Suprapubic skin (tissue), 4 donors: ENCODE results near the gene PTPRN2. TPM values are rescaled to one million over a fixed set of nuclear protein-coding genes. Genes with fewer than 3 reads are reported as not detected.

Experiments used
- DNase-seq, 2 donors: peaks; one replicate each; pipeline ENCODE4 v3.0.0-alpha.2; 2019; ENCODE audit warnings: low spot score in 2 of 2
- H3K27ac ChIP-seq: fragments of 200-600 bp; sonication (generic); one replicate; pipeline ENCODE4 v1.5.1; 2019
- H3K27me3 ChIP-seq: fragments of 200-600 bp; sonication (generic); one replicate; pipeline ENCODE4 v1.5.1; 2019
- H3K36me3 ChIP-seq: fragments of 200-600 bp; sonication (generic); one replicate; pipeline ENCODE4 v1.5.1; 2019
- H3K4me1 ChIP-seq: fragments of 200-600 bp; sonication (generic); one replicate; pipeline ENCODE4 v1.5.1; 2019
- H3K4me3 ChIP-seq: fragments of 200-600 bp; sonication (generic); one replicate; pipeline ENCODE4 v1.5.1; 2019; ENCODE audit warnings: mild to moderate bottlenecking
- H3K9me3 ChIP-seq: fragments of 200-600 bp; sonication (generic); one replicate; pipeline ENCODE4 v1.5.1; 2019
- CTCF ChIP-seq, 2 donors: fragments of 200-600 bp in 1 of 2; fragments of 450-650 bp in 1 of 2; sonication (generic) in 1 of 2; IDR thresholded peaks; one replicate each; pipeline ENCODE4 v1.5.1; 2016 to 2019; ENCODE audit warnings: antibody characterized with exemption in 2 of 2, mild to moderate bottlenecking in 1 of 2, moderate library complexity in 1 of 2
- EP300 ChIP-seq: sonication (generic); formaldehyde crosslinking; IDR thresholded peaks from one replicate; pipeline ENCODE4 v1.6.1; 2017; ENCODE audit warnings: antibody characterized with exemption
- POLR2A ChIP-seq, 2 donors: fragments of 450-650 bp; IDR thresholded peaks; one replicate each; pipeline ENCODE4 v1.6.1; 2017; ENCODE audit warnings: antibody characterized with exemption in 2 of 2, mild to moderate bottlenecking in 2 of 2, moderate library complexity in 2 of 2
- POLR2AphosphoS5 ChIP-seq, 3 donors: sonication (generic); formaldehyde crosslinking; IDR thresholded peaks; one replicate each; pipeline ENCODE4 v1.6.1; 2017; ENCODE audit warnings: antibody characterized with exemption in 3 of 3
- WGBS: methylation state at CpG from one replicate; pipeline ENCODE4 v1.1.5; 2018; 5-methylcytosine and 5-hydroxymethylcytosine counted together
- total RNA-seq, 4 donors: library from RNA; depleted of rRNA; stranded (reverse); fragments of >200 nt; gene quantifications; one replicate each; pipeline ENCODE4 v1.1.0, GENCODE V29; 2016

The PTPRN2 gene
- total RNA-seq, 4 donors from 2014 or later, result 0.23 to 1.8 (median 1.3) TPM

- Histone ChIP-seq H3K27ac (no peak overlapping the region), H3K27me3 (peaks cover 23% of the 10 kb centered on the region), H3K9me3 (no peaks in the 10 kb centered on the region), H3K4me1 (no peaks in the 10 kb centered on the region), H3K4me3 (no peak overlapping the region), H3K36me3 (no peaks in the 10 kb centered on the region)
- 67% methylated on average over 5 of the region's 10 CpGs for WGBS
- DNase-seq, result no peak
- no peak for TF ChIP-seq POLR2A (IDR thresholded peaks at IDR 0.05)
- no peak for TF ChIP-seq POLR2AphosphoS5 (IDR thresholded peaks at IDR 0.05)
- no peak for TF ChIP-seq EP300
- TF ChIP-seq CTCF (IDR thresholded peaks at IDR 0.05), result no peak
Measured at GRCh38 chr7:157517782-157518513, 1069.7 kb downstream of the PTPRN2 start.

GRCh38 chr7:157516911-157517781, 1070.5 kb downstream of the PTPRN2 start:
- Histone ChIP-seq H3K4me1 (no peaks in the 10 kb centered on the region), H3K27me3 (peaks cover 23% of the 10 kb centered on the region), H3K4me3 (no peak overlapping the region), H3K36me3 (no peaks in the 10 kb centered on the region), H3K27ac (no peak overlapping the region), H3K9me3 (no peaks in the 10 kb centered on the region)
- no peak for DNase-seq
- TF ChIP-seq EP300, result no peak
- no peak for TF ChIP-seq CTCF (IDR thresholded peaks at IDR 0.05)
- TF ChIP-seq POLR2A (IDR thresholded peaks at IDR 0.05), result no peak
- TF ChIP-seq POLR2AphosphoS5 (IDR thresholded peaks at IDR 0.05), result no peak
- WGBS, result 82% methylated on average over 9 of the region's 25 CpGs

- Histone ChIP-seq H3K9me3 (no peaks in the 10 kb centered on the region), H3K27me3 (peaks cover 23% of the 10 kb centered on the region), H3K4me1 (no peaks in the 10 kb centered on the region), H3K36me3 (no peaks in the 10 kb centered on the region), H3K4me3 (no peak overlapping the region), H3K27ac (no peak overlapping the region)
- no peak for DNase-seq
- 73% methylated on average over 13 of the region's 13 CpGs for WGBS
- TF ChIP-seq EP300 (no peak), POLR2A (IDR thresholded peaks at IDR 0.05) (no peak)
Measured at GRCh38 chr7:157516311-157516710, 1071.3 kb downstream of the PTPRN2 start.

DNA sequence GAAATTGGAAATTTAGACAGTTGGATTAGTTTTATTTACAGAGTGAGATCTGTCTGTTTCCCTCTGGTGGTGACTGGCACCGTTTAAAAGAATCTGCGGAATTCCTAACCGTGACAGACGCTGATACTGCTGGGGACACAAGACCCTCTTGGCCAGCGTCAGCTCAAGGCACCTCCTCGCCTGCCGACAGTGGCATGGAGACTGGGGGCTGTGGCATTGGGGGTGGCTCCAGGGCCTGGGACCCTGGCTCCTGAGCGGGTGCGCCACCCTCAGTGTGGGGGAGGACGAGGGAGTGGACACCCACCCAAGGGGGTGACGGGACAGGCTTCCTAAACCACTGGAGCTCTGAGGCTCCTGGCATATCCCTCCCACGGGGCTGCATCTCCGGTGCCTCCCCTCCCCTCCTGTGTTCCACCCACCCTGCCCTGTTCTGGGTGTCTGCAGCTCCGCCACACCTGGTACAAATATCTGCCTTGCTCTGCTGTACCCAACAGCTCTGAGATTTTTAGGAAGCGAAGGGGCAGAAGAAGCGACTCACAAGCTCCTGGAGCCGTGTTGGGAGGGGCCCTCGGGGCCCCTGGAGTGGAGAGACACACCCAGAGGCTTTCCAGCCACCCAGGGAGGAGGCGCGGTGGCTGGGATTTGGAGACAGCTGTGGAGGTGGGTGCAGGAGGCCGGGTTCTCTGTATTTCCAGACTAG, 1072.1 kb downstream of the PTPRN2 start:
- no peaks in the 10 kb centered on the region for H3K9me3 ChIP-seq
- H3K4me1 ChIP-seq, result no peaks in the 10 kb centered on the region
- 58% methylated on average over 16 of the region's 21 CpGs for WGBS
- H3K27ac ChIP-seq, result no peak overlapping the region
- H3K36me3 ChIP-seq, result no peaks in the 10 kb centered on the region
- H3K27me3 ChIP-seq, result peaks cover 23% of the 10 kb centered on the region
- TF ChIP-seq POLR2A (IDR thresholded peaks at IDR 0.05) (no peak), CTCF (IDR thresholded peaks at IDR 0.05) (no peak), EP300 (no peak), POLR2AphosphoS5 (IDR thresholded peaks at IDR 0.05) (no peak)
- DNase-seq, result no peak
- no peak overlapping the region for H3K4me3 ChIP-seq

- H3K4me1 ChIP-seq, result no peaks in the 10 kb centered on the region
- H3K27me3 ChIP-seq, result peaks cover 23% of the 10 kb centered on the region
- H3K27ac ChIP-seq, result no peak overlapping the region
- DNase-seq, result peak in 1 of 2 donors; percentile 47
- no peak overlapping the region for H3K4me3 ChIP-seq
- TF ChIP-seq POLR2AphosphoS5 (IDR thresholded peaks at IDR 0.05) (no peak), CTCF (IDR thresholded peaks at IDR 0.05) (no peak), EP300 (no peak), POLR2A (IDR thresholded peaks at IDR 0.05) (no peak)
- 84% methylated on average over 6 of the region's 6 CpGs for WGBS
- no peaks in the 10 kb centered on the region for H3K36me3 ChIP-seq
- H3K9me3 ChIP-seq, result no peaks in the 10 kb centered on the region
Measured at GRCh38 chr7:157514746-157515145, 1072.9 kb downstream of the PTPRN2 start.
